GM21390 (cell line): ENCODE data around the gene SDF2L1.
"Not testable (repeated sequence)": the region's sequence is repeated elsewhere in the genome, so short reads cannot be mapped to it uniquely, and the experiment has no call there.

Source experiments
- ATAC-seq: cut with Tn5 transposase; IDR thresholded peaks from one replicate; pipeline ENCODE4 v1.9.1; 2021; ENCODE audit not compliant: unreplicated experiment

SDF2L1 gene

DNA sequence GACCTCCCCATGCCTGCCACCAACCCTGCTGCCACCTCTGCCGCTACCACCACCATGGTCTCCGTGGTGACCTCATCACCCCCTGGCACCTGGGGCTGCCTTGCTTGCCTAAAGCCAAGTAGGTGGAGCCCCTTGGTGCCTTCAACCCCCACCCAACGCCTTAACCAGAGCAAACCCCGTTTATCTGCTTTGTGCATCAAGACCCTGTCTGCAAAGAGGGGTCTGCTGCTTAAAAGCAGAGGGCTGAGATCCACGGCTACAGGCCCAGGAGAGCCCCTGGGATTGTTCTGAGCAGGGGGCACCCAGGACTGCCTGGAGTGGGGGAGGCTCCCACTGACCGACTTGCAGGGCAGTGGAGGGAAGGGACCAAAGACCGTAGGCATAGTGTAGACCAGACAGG is 18.8 kb downstream of the SDF2L1 start:
- ATAC-seq = no peak

DNA sequence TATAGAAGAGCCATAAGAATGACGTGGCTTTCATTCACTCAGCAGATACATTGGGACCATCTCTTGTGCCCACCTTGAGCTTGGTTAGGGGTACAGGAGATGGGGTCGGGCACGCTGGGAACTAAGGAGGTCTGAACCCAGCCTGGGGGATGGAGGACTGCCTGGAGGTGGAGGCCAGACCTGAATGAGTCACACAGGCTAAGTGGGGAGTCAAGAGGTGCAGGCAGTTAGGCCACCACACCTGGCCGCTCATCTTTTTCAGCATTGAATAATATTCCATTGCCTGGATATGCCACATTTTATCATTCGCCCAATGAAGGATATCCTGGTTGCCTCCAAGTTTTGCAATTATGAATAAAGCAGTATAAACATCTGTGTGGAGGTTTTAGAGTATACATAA is 19.9 kb downstream of the SDF2L1 start:
- ATAC-seq = no peak

DNA sequence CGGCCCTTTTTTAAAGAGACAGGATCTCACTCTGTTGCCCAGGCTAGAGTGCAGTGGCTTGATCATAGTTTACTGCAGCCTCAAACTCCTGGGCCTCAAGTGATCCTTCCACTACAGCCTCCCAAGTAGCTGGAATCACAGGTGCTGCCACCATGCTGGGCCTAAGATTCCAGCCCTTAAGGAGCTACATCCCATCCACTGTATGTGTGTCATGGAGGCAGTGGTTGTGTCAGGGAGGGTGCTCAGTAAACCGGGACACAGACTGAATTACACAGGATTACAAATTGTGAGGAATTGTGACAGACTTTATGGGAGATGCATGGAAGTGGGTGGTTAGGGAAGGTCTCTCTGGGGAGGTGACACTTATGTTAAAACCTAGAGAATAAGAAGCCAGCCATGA is 21.6 kb downstream of the SDF2L1 start:
- no peak for ATAC-seq

DNA sequence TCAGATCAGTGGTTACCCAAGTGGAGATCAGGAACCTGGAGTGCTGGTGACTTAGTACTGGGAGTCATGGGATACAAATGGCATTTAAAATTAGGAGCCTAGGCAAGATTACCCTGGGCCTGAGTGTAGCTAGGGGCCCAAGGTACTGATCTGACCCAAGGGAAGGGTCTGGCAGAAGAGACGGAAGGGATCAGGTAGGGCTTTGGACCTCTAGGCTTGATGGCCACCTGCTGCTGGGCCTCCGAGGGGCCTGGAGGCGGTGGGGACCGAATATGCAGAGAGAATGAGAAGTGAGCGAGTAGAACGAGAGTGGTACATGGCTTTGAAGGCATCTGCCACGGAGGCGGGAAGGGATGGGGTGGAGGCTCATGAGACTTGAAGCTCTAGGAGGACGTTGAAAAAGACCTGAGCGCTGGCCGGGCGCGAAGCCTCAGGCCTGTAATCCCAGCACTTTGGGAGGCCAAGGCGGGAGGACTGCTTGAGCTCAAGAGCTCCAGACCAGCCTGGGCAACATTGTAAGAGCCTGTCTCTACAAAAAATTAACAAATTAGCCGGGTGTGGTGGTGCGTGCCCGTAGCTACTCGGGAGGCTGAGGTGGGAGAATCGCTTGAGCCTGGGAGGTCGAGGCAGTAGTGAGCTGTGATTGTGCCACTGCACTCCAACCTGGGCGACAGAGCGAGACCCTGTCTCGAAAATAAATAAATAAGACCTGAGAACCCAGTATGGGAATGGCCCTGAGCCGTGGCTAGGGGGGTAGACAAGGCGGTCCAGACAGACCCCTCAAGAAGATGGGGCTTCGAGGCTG is 23.1 kb downstream of the SDF2L1 start:
- no peak for ATAC-seq

DNA sequence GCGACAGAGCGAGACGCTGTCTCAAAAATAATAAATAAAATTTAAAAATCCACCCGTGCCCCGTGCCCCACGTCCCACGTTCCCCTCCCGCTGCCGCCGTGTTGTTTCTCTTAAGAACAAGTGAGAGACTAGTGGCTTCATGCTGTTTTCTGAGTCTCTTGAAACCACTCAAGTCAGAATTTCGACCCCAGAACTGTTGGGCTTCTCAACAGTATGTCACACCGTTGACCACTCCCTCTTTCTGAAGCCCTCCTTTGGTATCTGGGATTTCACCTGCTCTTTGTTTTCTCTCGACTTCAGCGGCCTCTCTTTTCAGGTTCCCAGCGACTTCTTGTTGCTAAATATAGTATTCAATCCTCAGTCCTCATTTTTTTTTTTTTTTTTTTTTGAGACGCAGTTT is 24.7 kb downstream of the SDF2L1 start:
- ATAC-seq = no peak

DNA sequence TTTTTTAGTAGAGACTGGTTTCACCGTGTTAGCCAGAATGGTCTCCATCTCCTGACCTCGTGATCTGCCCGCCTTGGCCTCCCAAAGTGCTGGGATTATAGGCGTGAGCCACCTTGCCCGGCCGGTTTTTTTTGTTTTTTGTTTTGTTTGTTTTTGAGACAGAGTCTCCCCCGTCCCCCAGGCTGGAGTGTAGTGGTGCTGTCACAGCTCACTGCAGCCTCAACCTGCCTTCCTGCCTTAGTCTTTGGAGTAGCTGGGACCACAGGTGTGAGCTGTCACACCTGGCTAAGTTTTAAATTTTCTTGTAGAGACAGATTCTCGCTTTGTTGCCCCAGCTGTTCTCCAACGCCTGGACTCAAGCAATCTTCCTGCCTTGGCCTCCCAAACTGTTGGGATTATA is 26.9 kb downstream of the SDF2L1 start:
- ATAC-seq = no peak

DNA sequence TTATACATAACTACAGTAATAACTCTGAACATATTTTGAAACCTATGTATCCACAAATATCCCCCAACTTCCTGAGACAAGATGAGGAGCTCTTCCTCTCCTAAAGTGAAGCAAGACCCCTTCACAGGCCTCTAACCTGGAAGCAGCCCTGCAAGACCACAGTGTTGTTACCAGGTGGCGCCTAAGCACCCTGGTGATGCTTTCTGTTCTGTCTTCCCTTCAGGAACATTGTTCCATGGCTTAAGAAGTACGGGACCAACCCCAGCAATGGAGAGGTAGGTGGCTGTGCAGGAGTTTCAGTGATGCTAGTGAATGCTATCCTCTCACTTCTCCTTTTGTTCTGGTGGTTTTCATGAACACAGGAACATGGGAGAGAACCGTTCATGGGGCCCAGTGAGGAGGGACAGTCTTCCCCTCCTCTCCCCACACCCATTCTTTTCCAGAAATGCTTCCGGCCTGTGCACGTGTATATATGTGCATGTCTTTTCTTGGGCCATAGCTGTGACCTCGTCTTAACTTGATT is 30.1 kb downstream of the SDF2L1 start:
- ATAC-seq = no peak

DNA sequence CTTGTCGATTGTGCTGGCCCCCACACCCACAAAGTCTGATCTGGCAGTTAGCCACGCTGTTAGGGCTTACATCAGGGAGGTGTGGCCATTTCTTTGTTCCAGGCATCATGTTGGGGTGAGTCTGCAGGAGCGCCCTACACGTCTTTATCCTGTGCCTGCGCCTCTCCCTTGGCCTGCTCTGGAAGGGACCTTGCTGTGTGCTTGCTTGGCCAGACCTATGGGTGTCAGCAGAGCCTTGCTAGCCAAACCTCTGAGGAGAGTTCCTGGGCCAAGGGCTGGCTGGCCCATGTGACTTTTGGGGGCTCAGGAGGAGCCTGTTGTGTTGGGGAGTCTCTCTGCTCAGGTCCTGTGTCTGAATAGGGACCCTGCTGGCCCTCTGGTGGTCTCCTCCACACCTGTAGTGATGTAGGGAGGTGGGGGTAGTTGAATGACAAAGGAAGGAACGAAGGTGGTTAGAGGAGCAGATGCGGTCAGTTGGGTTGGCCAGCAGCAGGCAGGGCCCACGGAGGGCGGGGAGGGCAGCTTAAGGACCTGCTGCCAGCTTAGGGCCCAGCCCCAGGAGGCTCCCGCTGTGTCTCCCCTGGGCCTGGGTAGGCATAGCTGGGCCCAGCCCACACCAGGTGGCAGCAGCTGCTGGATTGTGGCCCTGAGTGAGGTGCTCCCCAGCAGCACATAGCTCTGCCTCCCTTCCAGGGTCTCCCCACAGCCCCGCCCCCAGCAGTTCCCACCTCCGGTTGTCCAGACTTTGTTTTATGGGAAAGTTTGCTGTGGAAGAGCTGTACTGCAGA is 31.6 kb downstream of the SDF2L1 start:
- no peak for ATAC-seq

DNA sequence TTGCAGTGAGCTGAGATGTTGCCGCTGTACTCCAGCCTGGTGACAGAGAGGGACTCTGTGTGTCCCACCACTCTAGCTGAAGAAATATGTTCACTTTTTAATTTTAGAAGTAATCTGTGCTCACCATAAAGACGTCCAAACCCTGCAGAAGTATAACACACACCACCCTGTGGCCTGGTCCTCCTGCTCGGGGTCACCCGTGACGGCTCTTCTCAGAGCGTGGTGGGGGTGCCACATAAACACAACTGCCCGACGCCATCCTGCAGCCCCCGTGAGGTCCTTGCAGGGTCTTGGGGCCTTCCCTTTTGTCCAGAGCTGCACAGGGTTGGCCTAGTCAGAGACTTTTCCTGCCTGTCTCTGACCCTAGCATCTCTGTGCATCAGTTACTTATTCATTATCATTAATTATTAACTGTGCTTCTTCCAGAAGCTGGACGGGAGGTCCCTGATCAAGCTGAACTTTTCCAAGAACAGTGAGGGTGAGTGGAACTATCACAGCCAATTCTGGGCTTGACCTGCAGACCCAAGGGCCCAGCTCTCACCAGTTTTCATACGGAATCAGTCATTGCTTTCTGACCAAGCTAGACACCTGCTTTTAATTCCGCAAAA is 32.6 kb downstream of the SDF2L1 start:
- ATAC-seq = no peak

DNA sequence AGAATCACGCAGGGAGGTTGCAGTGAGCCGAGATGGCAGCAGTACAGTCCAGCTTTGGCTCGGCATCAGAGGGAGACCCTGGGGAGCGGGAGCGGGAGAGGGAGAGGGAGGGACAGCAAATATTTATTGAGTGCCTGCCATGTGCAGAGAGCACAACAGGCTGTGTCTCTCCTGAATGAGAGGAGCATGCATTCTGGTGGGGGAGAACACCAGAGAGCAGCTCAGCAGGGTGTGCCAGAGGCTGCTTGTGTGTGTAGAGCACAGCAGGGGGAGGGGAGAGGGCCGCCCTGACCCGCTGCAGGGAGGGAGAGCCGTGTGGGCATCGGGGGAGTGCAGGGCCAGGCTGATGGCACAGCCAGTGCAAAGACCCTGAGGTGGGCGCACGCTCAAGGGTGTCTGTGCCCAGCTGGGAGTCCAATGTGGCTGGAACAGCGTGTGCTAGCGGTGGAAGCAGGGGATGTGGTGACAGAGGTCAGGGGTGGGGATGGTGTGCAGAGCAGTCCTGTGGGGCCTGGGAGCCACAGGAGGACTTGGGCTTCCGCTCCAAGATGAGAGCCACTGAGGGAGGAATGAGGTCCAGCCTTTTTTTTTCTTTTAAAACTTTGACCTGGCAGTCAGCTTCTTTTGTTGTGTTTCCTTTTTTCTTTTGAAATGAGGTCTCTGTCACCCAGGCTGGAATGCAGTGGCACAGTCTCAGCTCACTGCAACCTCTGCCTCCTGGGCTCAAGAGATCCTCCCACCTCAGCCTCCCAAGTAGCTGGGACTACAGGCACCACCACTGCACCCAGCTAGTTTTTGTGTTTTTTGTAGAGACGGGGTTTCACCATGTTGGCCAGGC is 35.7 kb downstream of the SDF2L1 start:
- ATAC-seq = no peak

DNA sequence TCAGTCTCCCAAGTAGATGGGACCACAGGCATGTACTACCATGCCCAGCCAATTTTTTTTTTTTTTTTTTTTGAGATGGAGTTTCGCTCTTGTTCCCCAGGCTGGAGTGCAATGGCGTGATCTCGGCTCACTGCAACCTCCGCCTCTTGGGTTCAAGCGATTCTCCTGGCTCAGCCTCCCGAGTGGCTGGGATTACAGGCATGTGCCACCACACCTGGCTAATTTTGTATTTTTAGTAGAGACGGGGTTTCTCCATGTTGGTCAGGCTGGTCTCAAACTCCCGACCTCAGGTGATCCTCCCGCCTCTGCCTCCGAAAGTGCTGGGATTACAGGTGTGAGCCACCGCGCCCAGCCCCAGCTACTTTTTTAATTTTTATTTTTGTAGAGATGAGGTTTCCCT is 36.7 kb downstream of the SDF2L1 start:
- not testable (repeated sequence) for ATAC-seq

DNA sequence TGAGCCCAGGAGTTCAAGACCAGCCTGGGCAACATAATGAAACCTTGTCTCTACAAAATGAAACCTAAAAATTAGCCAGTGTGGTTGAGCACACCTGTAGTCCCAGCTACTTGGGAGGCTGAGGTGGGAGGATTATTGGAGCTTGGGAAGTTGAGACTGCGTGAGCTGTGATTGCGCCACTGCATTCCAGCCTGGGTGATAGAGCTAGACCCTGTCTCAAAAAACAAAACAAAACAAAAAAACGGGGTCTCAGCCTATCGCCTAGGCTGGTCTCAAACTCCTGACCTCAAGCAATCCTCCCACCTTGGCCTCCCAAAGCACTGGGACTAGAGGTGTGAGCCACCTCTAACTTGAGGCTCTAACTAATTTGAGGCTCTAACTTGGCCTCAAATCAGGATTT is 37.3 kb downstream of the SDF2L1 start:
- no peak for ATAC-seq

DNA sequence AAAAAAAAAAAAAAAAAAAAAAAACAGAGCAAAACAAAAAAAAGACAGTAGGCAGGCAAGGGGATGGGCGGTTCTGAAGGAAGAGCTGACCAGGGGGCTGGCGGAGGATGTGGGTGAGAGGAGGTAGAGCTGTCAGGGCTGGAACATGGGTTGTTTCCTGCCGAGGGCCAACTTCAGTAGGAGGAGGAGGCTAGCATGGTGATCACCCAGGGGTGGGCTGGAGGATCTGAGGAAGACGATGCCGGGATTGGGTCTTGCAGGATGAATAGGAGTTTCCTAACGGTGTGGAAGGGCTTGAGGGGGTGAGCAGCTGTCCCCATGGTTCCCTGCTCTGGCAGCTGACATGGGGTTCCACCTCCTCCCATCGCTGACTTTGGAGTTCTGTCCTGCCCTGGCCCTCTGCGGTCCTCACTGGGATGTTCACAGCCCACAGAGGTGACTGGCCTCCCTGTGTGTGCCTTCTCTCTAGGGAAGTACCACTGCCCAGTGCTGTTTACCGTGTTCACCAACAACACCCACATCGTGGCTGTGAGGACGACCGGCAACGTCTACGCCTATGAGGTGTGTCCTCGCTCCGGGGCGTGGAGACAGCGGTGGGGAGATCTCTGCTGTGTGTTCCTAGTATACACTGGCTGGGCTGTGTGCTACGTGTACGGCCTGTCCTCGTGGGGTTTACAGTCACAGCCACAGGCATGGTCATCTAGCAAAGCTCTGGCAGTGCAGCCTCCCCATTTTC is 38.9 kb downstream of the SDF2L1 start:
- no peak for ATAC-seq

DNA sequence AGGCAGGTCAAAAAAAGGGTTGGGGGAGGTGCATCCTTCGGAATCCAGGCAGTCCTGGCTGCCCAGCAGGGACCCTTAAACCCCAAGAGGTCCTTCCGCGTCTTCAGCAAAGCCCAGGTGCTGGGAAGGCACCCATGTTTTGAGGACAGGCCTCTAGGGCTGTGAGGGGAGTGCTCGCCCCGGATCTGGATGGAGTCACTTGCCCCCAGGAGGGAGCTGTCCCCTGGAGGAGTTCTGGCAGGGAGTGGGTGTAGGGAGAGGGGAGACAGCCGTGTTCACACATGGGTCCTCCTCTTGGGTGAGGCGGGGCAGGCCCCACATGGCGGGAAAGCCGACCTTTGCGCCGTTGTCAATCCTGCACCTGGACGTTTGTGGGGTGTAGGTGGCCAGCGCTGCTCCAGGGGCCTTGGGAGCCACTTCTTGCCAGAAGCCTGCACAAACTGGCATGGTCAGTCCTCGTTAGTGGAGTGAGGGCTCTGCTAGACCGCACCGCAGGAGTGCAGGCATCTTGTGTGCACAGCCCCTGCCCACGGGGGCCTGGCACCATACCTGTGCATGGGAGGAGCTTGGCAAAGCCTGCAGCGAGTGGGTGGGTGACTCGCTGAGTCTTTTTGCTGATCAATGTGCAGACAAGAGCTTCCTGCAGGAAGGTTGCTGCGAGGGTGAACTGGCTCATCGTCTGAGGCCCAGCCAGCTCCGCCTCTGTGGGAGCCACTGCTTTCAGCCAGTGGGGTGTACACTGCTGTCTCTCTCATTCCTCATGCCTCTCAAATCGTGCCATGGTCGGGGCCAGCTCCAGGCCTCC is 39.7 kb downstream of the SDF2L1 start:
- ATAC-seq = no peak

DNA sequence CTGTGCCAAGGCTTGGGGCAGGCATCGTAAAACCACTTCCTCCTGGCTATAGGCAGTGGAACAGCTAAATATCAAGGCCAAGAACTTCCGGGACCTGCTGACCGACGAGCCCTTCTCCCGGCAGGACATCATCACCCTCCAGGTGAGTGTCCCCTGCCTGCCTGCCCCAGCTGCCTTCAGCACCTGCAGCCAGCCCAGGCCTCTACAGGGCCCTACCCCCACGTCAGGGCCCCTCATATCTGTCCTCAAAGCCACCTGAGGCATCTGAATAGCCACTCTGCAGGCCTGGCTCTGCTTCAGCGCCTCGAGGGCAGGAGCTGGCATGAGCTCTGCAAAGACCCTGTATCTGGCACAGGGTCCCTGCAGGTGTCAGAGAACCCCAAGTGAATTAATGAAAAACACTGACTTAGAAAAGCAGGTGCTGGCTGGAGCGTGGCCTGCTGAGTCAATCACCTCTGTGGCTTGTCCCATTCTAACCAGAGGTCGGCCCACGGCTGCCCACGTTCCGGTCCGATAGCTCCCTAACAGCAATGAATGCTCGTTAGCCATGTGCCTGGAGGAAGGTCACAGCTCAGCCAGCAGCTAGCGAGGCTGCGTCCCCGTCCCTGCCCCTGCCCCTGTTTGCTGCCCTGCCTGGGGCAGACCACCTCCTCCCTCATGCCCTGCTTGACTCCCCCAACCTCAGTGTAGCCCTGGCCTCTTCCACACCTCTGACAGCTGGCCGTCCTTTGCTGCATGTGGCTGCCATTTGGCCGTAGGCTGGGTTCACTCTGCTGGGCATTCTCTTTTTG is 40.5 kb downstream of the SDF2L1 start:
- ATAC-seq = no peak

DNA sequence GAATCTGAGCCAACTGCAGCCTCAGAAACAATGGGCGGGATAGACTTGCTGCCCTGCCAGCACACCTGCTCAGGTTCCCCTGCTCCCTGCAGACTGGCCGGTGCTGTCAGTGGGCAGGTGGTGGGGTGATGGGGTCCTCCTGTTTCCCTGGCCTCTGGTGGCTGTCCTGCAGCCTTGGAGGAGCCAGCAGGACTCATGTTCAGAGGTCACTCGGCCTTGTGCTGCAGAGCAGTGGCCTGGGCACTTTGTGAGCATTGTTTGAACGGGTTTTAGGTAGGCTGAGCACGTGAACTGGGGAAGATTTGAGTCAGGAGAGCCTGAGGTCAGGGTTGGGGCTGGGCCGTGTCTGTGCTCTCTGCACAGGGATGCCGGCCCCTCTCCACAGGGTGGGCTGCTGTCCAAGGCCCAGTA is 41.3 kb downstream of the SDF2L1 start:
- ATAC-seq = no peak

DNA sequence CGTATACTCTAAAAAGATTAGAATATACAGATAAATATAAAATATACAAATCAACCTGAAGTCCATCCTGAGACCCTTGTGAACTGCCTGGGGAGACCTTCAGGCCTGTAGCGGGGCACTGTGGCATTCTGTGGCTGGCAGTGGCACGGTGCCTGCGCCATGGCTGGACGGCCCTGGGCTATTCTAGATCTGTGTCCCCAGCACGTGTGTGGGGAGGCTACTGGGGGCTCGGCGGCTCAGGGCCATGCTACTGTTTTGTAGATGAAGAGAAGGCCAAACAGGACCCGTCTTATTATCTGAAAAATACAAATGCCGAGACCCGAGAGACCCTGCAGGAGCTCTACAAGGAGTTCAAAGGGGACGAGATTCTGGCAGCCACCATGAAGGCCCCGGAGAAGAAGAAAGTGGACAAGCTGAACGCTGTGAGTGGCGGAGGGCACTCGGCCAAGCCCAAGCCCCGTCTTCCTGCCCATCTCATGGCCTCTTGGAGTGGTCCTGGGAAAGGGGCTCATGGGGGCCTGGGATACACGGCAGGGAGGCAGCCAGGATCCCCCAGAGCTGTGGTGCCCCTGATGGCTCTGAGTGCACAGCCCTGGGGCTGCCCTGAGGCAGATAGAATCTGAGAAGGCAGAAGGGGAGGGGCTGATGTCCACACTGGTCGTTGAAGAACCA is 42.5 kb downstream of the SDF2L1 start:
- no peak for ATAC-seq

DNA sequence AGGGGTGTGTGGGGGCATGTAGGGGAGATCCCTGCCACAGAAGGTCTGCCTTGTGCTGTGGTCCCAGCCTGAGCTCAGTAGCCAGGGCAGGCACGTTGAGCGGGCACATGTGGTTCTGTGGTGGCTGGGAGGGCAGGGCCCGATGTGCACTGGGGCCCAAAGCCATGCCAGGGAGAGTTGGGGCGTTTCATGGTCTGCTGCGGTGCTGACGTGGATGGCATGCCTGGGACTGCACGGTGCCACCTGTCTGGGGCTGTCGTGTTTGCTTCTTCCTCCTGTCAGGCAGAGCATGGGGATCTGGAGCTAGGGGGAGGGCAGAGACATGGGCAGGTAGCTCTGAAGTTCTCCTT is 43.0 kb downstream of the SDF2L1 start:
- no peak for ATAC-seq
